ENCODE results near the gene EGR1. TPM values are rescaled to one million over a fixed set of nuclear protein-coding genes. Genes with fewer than 3 reads are reported as not detected.

EGR1 gene
- total RNA-seq, 5 donors from 2014 or later (not counting 1 experiment from before 2014, with no cell fraction given), result 6.8 to 13.8 (median 8.0) TPM

GRCh38 chr5:138444774-138445546, 20.3 kb upstream of the EGR1 start:
- ChIA-PET POLR2A (no interaction called here), CTCF (no interaction called here)
- Mint-ChIP-seq H3K36me3 (no peaks in the 10 kb centered on the region), H3K9me3 (no peaks in the 10 kb centered on the region), H3K27me3 (peaks cover 0 to 4% of the 10 kb centered on the region in 2 donors), H3K27ac (no peak overlapping the region), H3K4me1 (peaks cover 2 to 6% (median 2%) of the 10 kb centered on the region in 3 donors), H3K4me3 (no peak overlapping the region)
- no peak for ATAC-seq (replicated peaks in 1 of 4)
- H3K27ac ChIP-seq (ENCODE audit: low read length), result no peak overlapping the region
- H3K4me1 ChIP-seq (ENCODE audit: control insufficient read depth in 1 of 2, extremely low read depth in 1 of 2, insufficient read depth in 2 of 2, low read length in 2 of 2), result peaks cover 0 to 7% of the 10 kb centered on the region in 2 experiments
- DNase-seq, result no peak
- 89% methylated on average over 16 of the region's 22 CpGs for WGBS (ENCODE audit: insufficient coverage)
- H3K4me3 ChIP-seq (ENCODE audit: control insufficient read depth in 1 of 2, extremely low read depth in 1 of 2, low read length in 1 of 2), result no peak overlapping the region
- H3K36me3 ChIP-seq (ENCODE audit: control insufficient read depth in 2 of 2, extremely low read depth in 1 of 2, insufficient read depth in 1 of 2, low read length in 1 of 2), result no peaks in the 10 kb centered on the region
- H3K27me3 ChIP-seq (replicated peaks in 1 of 2; ENCODE audit: control insufficient read depth in 2 of 2, extremely low read depth in 1 of 2, insufficient read depth in 2 of 2, low read length in 1 of 2), result peaks cover 0 to 19% of the 10 kb centered on the region in 2 experiments
- no peaks in the 10 kb centered on the region for H3K9me3 ChIP-seq

- DNase-seq, result no peak
- no peaks in the 10 kb centered on the region for H3K9me3 ChIP-seq
- ChIA-PET POLR2A (no interaction called here), CTCF (no interaction called here)
- no peaks in the 10 kb centered on the region for H3K36me3 ChIP-seq (ENCODE audit: control insufficient read depth in 2 of 2, extremely low read depth in 1 of 2, insufficient read depth in 1 of 2, low read length in 1 of 2)
- Mint-ChIP-seq H3K27ac (no peak overlapping the region), H3K4me1 (peaks cover 5% of the 10 kb centered on the region in 3 donors), H3K27me3 (no peaks in the 10 kb centered on the region), H3K4me3 (no peak overlapping the region), H3K9me3 (no peaks in the 10 kb centered on the region), H3K36me3 (no peaks in the 10 kb centered on the region)
- peaks cover 3 to 12% of the 10 kb centered on the region in 2 experiments for H3K4me1 ChIP-seq (ENCODE audit: control insufficient read depth in 1 of 2, extremely low read depth in 1 of 2, insufficient read depth in 2 of 2, low read length in 2 of 2)
- no peak overlapping the region for H3K4me3 ChIP-seq (ENCODE audit: control insufficient read depth in 1 of 2, extremely low read depth in 1 of 2, low read length in 1 of 2)
- no peak for ATAC-seq (replicated peaks in 1 of 4)
- peaks cover 0 to 21% of the 10 kb centered on the region in 2 experiments for H3K27me3 ChIP-seq (replicated peaks in 1 of 2; ENCODE audit: control insufficient read depth in 2 of 2, extremely low read depth in 1 of 2, insufficient read depth in 2 of 2, low read length in 1 of 2)
- 88% methylated on average over 10 of the region's 18 CpGs for whole genome bisulfite sequencing (ENCODE audit: insufficient coverage)
- H3K27ac ChIP-seq (ENCODE audit: low read length), result no peak overlapping the region
These were observed 19.6 kb upstream of the EGR1 start for GRCh38 chr5:138445547-138446271.

GRCh38 chr5:138448070-138448469, 17.2 kb upstream of the EGR1 start:
- DNase-seq, result no peak
- no peak overlapping the region for H3K4me3 ChIP-seq (ENCODE audit: control insufficient read depth in 1 of 2, extremely low read depth in 1 of 2, low read length in 1 of 2)
- H3K27me3 Mint-ChIP-seq, result no peaks in the 10 kb centered on the region
- H3K27me3 ChIP-seq (replicated peaks in 1 of 2; ENCODE audit: control insufficient read depth in 2 of 2, extremely low read depth in 1 of 2, insufficient read depth in 2 of 2, low read length in 1 of 2), result peaks cover 0 to 24% of the 10 kb centered on the region in 2 experiments
- H3K4me1 Mint-ChIP-seq, result peaks cover 5 to 8% (median 5%) of the 10 kb centered on the region in 3 donors
- no peaks in the 10 kb centered on the region for H3K9me3 Mint-ChIP-seq
- ChIA-PET CTCF (interaction anchor here (0.5 to 4.2 kb wide), 6 partner anchors 13 to 822 kb away, joined by 3 to 41 read pairs (median 5); no protein-coding TSS in a partner anchor), POLR2A (interaction anchor here in 1 of 2 donors (0.6 kb wide), 1 partner anchor 77 kb away, joined by 4 read pairs; no protein-coding TSS in a partner anchor)
- H3K4me1 ChIP-seq (ENCODE audit: control insufficient read depth in 1 of 2, extremely low read depth in 1 of 2, insufficient read depth in 2 of 2, low read length in 2 of 2), result peaks cover 3 to 12% of the 10 kb centered on the region in 2 experiments
- WGBS (ENCODE audit: insufficient coverage), result 82% methylated on average over 6 of the region's 6 CpGs
- H3K4me3 Mint-ChIP-seq, result no peak overlapping the region
- H3K36me3 Mint-ChIP-seq, result no peaks in the 10 kb centered on the region
- H3K27ac Mint-ChIP-seq, result no peak overlapping the region
- no peaks in the 10 kb centered on the region for H3K9me3 ChIP-seq
- H3K36me3 ChIP-seq (ENCODE audit: control insufficient read depth in 2 of 2, extremely low read depth in 1 of 2, insufficient read depth in 1 of 2, low read length in 1 of 2), result no peaks in the 10 kb centered on the region
- no peak for ATAC-seq (replicated peaks in 1 of 4)
- no peak overlapping the region for H3K27ac ChIP-seq (ENCODE audit: low read length)

DNA sequence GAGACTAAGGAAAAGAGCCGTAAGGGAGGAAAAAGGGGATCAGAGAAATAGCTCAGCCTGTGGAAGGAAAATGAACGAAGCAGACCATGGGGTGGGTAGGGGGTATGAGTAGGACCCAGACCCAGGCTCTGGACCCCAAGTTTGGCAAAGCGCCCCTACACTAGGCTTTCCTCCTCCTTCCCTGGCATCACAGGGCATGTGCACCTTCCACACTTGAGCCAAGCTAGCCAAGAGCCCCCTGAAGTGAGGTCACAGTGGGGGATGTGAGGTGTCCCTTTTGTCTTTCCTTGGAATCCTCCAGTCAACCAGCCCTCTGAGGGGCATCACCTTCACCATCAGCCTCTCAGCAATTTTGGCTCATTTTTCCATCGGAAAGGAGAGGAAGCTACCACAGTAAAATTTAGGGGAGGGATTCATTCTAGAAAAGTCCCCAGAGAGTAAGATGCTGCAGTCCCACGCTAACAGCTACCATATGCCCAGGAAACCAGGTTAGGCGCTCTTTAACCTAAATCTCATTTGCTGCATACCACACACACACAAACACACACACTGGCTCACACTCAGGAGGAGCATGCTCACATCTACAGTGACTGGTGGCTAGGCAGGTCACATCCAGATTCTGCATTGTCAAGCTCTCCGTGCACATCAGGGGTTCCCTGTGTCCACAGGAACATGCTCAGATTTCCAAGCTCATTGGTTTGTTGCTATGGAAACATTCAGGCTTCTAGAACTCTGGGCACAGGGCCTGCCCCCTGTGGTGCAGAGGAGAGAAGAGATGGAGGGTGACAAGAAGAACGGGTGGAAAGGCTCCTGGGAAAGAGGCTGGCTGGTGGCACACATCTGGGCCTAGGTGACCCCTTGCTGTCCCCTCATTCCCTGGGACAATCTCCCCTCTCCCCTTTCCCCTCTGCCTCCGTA, 16.5 kb upstream of the EGR1 start:
- H3K36me3 ChIP-seq (ENCODE audit: control insufficient read depth in 2 of 2, extremely low read depth in 1 of 2, insufficient read depth in 1 of 2, low read length in 1 of 2), result no peaks in the 10 kb centered on the region
- no peak for ATAC-seq (replicated peaks in 1 of 4)
- Mint-ChIP-seq H3K9me3 (no peaks in the 10 kb centered on the region), H3K27me3 (no peaks in the 10 kb centered on the region), H3K27ac (no peak overlapping the region), H3K4me1 (peaks cover 5 to 8% (median 5%) of the 10 kb centered on the region in 3 donors), H3K4me3 (no peak overlapping the region), H3K36me3 (no peaks in the 10 kb centered on the region)
- DNase-seq, result no peak
- 92% methylated on average over 2 of the region's 9 CpGs for WGBS (ENCODE audit: insufficient coverage)
- no peaks in the 10 kb centered on the region for H3K9me3 ChIP-seq
- ChIA-PET CTCF (interaction anchor here (0.5 to 4.2 kb wide), 21 partner anchors 9 to 822 kb away, joined by 3 to 43 read pairs (median 4); partner anchors contain the start of genes EGR1 (in 1 of the 2) and REEP2 (in 1 of the 2)), POLR2A (interaction anchor here (0.6 kb wide), 4 partner anchors 17 to 591 kb away, joined by 3 to 6 read pairs (median 4); no protein-coding TSS in a partner anchor)
- peaks cover 0 to 24% of the 10 kb centered on the region in 2 experiments for H3K27me3 ChIP-seq (replicated peaks in 1 of 2; ENCODE audit: control insufficient read depth in 2 of 2, extremely low read depth in 1 of 2, insufficient read depth in 2 of 2, low read length in 1 of 2)
- no peak overlapping the region for H3K27ac ChIP-seq (ENCODE audit: low read length)
- peaks cover 3 to 12% of the 10 kb centered on the region in 2 experiments for H3K4me1 ChIP-seq (ENCODE audit: control insufficient read depth in 1 of 2, extremely low read depth in 1 of 2, insufficient read depth in 2 of 2, low read length in 2 of 2)
- no peak overlapping the region for H3K4me3 ChIP-seq (ENCODE audit: control insufficient read depth in 1 of 2, extremely low read depth in 1 of 2, low read length in 1 of 2)

GRCh38 chr5:138449501-138450239, 15.6 kb upstream of the EGR1 start:
- ChIA-PET POLR2A (interaction anchor here (0.6 to 0.7 kb wide), 6 partner anchors 17 to 892 kb away, joined by 3 to 14 read pairs (median 4); partner anchors contain the start of gene PAIP2 (in 1 of the 2)), CTCF (interaction anchor here (0.6 to 4.2 kb wide), 27 partner anchors 10 to 1279 kb away, joined by 3 to 43 read pairs (median 4); partner anchors contain the start of genes EGR1 (in 1 of the 2) and REEP2 (in 1 of the 2))
- no peak overlapping the region for H3K27ac ChIP-seq (ENCODE audit: low read length)
- Mint-ChIP-seq H3K4me1 (peaks cover 5 to 8% (median 5%) of the 10 kb centered on the region in 3 donors), H3K27me3 (no peaks in the 10 kb centered on the region), H3K27ac (peak overlapping the region in 1 of 2 donors; percentile 52), H3K9me3 (no peaks in the 10 kb centered on the region), H3K4me3 (no peak overlapping the region), H3K36me3 (no peaks in the 10 kb centered on the region)
- no peaks in the 10 kb centered on the region for H3K36me3 ChIP-seq (ENCODE audit: control insufficient read depth in 2 of 2, extremely low read depth in 1 of 2, insufficient read depth in 1 of 2, low read length in 1 of 2)
- no peaks in the 10 kb centered on the region for H3K9me3 ChIP-seq
- no peak overlapping the region for H3K4me3 ChIP-seq (ENCODE audit: control insufficient read depth in 1 of 2, extremely low read depth in 1 of 2, low read length in 1 of 2)
- H3K4me1 ChIP-seq (ENCODE audit: control insufficient read depth in 1 of 2, extremely low read depth in 1 of 2, insufficient read depth in 2 of 2, low read length in 2 of 2), result peaks cover 3 to 12% of the 10 kb centered on the region in 2 experiments
- peaks cover 0 to 29% of the 10 kb centered on the region in 2 experiments for H3K27me3 ChIP-seq (replicated peaks in 1 of 2; ENCODE audit: control insufficient read depth in 2 of 2, extremely low read depth in 1 of 2, insufficient read depth in 2 of 2, low read length in 1 of 2)
- peak; percentile 76 to 93 (median 86) for ATAC-seq (replicated peaks in 1 of 4)
- DNase-seq, result peak; percentile 15 to 86 (median 62)
- WGBS (ENCODE audit: insufficient coverage), result 32% methylated on average over 15 of the region's 22 CpGs
